ENCODE measurements around the gene HIPK3. TPM values are rescaled to one million over a fixed set of nuclear protein-coding genes. Genes with fewer than 3 reads are reported as not detected.

Gene HIPK3
- total RNA-seq, 1 donor from 2014 or later: 478 TPM

- Histone ChIP-seq H3K9ac (ENCODE audit: low read depth in 1 of 3, low read length in 3 of 3) (no peak overlapping the region), H3K9me3 (ENCODE audit: control insufficient read depth in 3 of 3, low read length in 3 of 3) (peaks cover 0 to 5% (median 0%) of the 10 kb centered on the region in 3 donors), H3K27ac (ENCODE audit: low read depth, low read length) (no peak overlapping the region), H3K4me3 (ENCODE audit: low read length in 3 of 3) (no peak overlapping the region), H3K4me1 (ENCODE audit: control insufficient read depth in 3 of 3, insufficient read depth in 3 of 3, low read length in 3 of 3) (no peaks in the 10 kb centered on the region), H3K36me3 (ENCODE audit: control insufficient read depth in 3 of 3, insufficient read depth in 3 of 3, low read length in 3 of 3) (no peaks in the 10 kb centered on the region), H3K27me3 (ENCODE audit: control insufficient read depth in 3 of 3, insufficient read depth in 3 of 3, low read length in 3 of 3) (no peaks in the 10 kb centered on the region)
These were observed 127.0 kb downstream of the HIPK3 start for GRCh38 chr11:33384220-33384619.

GRCh38 chr11:33387581-33387980 lies 130.4 kb downstream of the HIPK3 start:
- H3K27me3 ChIP-seq (ENCODE audit: control insufficient read depth in 3 of 3, insufficient read depth in 3 of 3, low read length in 3 of 3): no peaks in the 10 kb centered on the region
- H3K27ac ChIP-seq (ENCODE audit: low read depth, low read length): no peak overlapping the region
- H3K4me1 ChIP-seq (ENCODE audit: control insufficient read depth in 3 of 3, insufficient read depth in 3 of 3, low read length in 3 of 3): no peaks in the 10 kb centered on the region
- no peak overlapping the region for H3K9ac ChIP-seq (ENCODE audit: low read depth in 1 of 3, low read length in 3 of 3)
- peaks cover 0 to 5% (median 0%) of the 10 kb centered on the region in 3 donors for H3K9me3 ChIP-seq (ENCODE audit: control insufficient read depth in 3 of 3, low read length in 3 of 3)
- H3K36me3 ChIP-seq (ENCODE audit: control insufficient read depth in 3 of 3, insufficient read depth in 3 of 3, low read length in 3 of 3): no peaks in the 10 kb centered on the region
- no peak overlapping the region for H3K4me3 ChIP-seq (ENCODE audit: low read length in 3 of 3)

GRCh38 chr11:33387996-33388395 lies 130.8 kb downstream of the HIPK3 start:
- Histone ChIP-seq H3K27me3 (ENCODE audit: control insufficient read depth in 3 of 3, insufficient read depth in 3 of 3, low read length in 3 of 3) (no peaks in the 10 kb centered on the region), H3K9ac (ENCODE audit: low read depth in 1 of 3, low read length in 3 of 3) (no peak overlapping the region), H3K36me3 (ENCODE audit: control insufficient read depth in 3 of 3, insufficient read depth in 3 of 3, low read length in 3 of 3) (no peaks in the 10 kb centered on the region), H3K27ac (ENCODE audit: low read depth, low read length) (no peak overlapping the region), H3K4me1 (ENCODE audit: control insufficient read depth in 3 of 3, insufficient read depth in 3 of 3, low read length in 3 of 3) (no peaks in the 10 kb centered on the region), H3K4me3 (ENCODE audit: low read length in 3 of 3) (no peak overlapping the region), H3K9me3 (ENCODE audit: control insufficient read depth in 3 of 3, low read length in 3 of 3) (peaks cover 0 to 5% (median 0%) of the 10 kb centered on the region in 3 donors)

- Histone ChIP-seq H3K27me3 (ENCODE audit: control insufficient read depth in 3 of 3, insufficient read depth in 3 of 3, low read length in 3 of 3) (no peaks in the 10 kb centered on the region), H3K36me3 (ENCODE audit: control insufficient read depth in 3 of 3, insufficient read depth in 3 of 3, low read length in 3 of 3) (no peaks in the 10 kb centered on the region), H3K9me3 (ENCODE audit: control insufficient read depth in 3 of 3, low read length in 3 of 3) (peaks cover 0 to 5% (median 0%) of the 10 kb centered on the region in 3 donors), H3K9ac (ENCODE audit: low read depth in 1 of 3, low read length in 3 of 3) (no peak overlapping the region), H3K27ac (ENCODE audit: low read depth, low read length) (no peak overlapping the region), H3K4me3 (ENCODE audit: low read length in 3 of 3) (no peak overlapping the region), H3K4me1 (ENCODE audit: control insufficient read depth in 3 of 3, insufficient read depth in 3 of 3, low read length in 3 of 3) (no peaks in the 10 kb centered on the region)
These were observed 131.8 kb downstream of the HIPK3 start for GRCh38 chr11:33388793-33389525.

GRCh38 chr11:33389635-33390034 lies 132.5 kb downstream of the HIPK3 start:
- Histone ChIP-seq H3K4me3 (ENCODE audit: low read length in 3 of 3) (no peak overlapping the region), H3K4me1 (ENCODE audit: control insufficient read depth in 3 of 3, insufficient read depth in 3 of 3, low read length in 3 of 3) (no peaks in the 10 kb centered on the region), H3K27ac (ENCODE audit: low read depth, low read length) (no peak overlapping the region), H3K27me3 (ENCODE audit: control insufficient read depth in 3 of 3, insufficient read depth in 3 of 3, low read length in 3 of 3) (peaks cover 0 to under 1% (median 0%) of the 10 kb centered on the region in 3 donors), H3K9me3 (ENCODE audit: control insufficient read depth in 3 of 3, low read length in 3 of 3) (peaks cover 0 to 5% (median 0%) of the 10 kb centered on the region in 3 donors), H3K9ac (ENCODE audit: low read depth in 1 of 3, low read length in 3 of 3) (no peak overlapping the region), H3K36me3 (ENCODE audit: control insufficient read depth in 3 of 3, insufficient read depth in 3 of 3, low read length in 3 of 3) (no peaks in the 10 kb centered on the region)

GRCh38 chr11:33390944-33391892 lies 134.0 kb downstream of the HIPK3 start:
- Histone ChIP-seq H3K4me1 (ENCODE audit: control insufficient read depth in 3 of 3, insufficient read depth in 3 of 3, low read length in 3 of 3) (no peaks in the 10 kb centered on the region), H3K27ac (ENCODE audit: low read depth, low read length) (no peak overlapping the region), H3K4me3 (ENCODE audit: low read length in 3 of 3) (no peak overlapping the region), H3K9me3 (ENCODE audit: control insufficient read depth in 3 of 3, low read length in 3 of 3) (no peaks in the 10 kb centered on the region), H3K27me3 (ENCODE audit: control insufficient read depth in 3 of 3, insufficient read depth in 3 of 3, low read length in 3 of 3) (peaks cover 0 to 2% (median 0%) of the 10 kb centered on the region in 3 donors), H3K36me3 (ENCODE audit: control insufficient read depth in 3 of 3, insufficient read depth in 3 of 3, low read length in 3 of 3) (no peaks in the 10 kb centered on the region), H3K9ac (ENCODE audit: low read depth in 1 of 3, low read length in 3 of 3) (no peak overlapping the region)

- Histone ChIP-seq H3K9me3 (ENCODE audit: control insufficient read depth in 3 of 3, low read length in 3 of 3) (no peaks in the 10 kb centered on the region), H3K9ac (ENCODE audit: low read depth in 1 of 3, low read length in 3 of 3) (no peak overlapping the region), H3K27me3 (ENCODE audit: control insufficient read depth in 3 of 3, insufficient read depth in 3 of 3, low read length in 3 of 3) (peaks cover 0 to 2% (median 0%) of the 10 kb centered on the region in 3 donors), H3K36me3 (ENCODE audit: control insufficient read depth in 3 of 3, insufficient read depth in 3 of 3, low read length in 3 of 3) (no peaks in the 10 kb centered on the region), H3K27ac (ENCODE audit: low read depth, low read length) (no peak overlapping the region), H3K4me3 (ENCODE audit: low read length in 3 of 3) (no peak overlapping the region), H3K4me1 (ENCODE audit: control insufficient read depth in 3 of 3, insufficient read depth in 3 of 3, low read length in 3 of 3) (no peaks in the 10 kb centered on the region)
These were observed 134.7 kb downstream of the HIPK3 start for GRCh38 chr11:33391893-33392251.

- H3K9ac ChIP-seq (ENCODE audit: low read depth in 1 of 3, low read length in 3 of 3): no peak overlapping the region
- no peaks in the 10 kb centered on the region for H3K4me1 ChIP-seq (ENCODE audit: control insufficient read depth in 3 of 3, insufficient read depth in 3 of 3, low read length in 3 of 3)
- no peak overlapping the region for H3K27ac ChIP-seq (ENCODE audit: low read depth, low read length)
- no peak overlapping the region for H3K4me3 ChIP-seq (ENCODE audit: low read length in 3 of 3)
- no peaks in the 10 kb centered on the region for H3K36me3 ChIP-seq (ENCODE audit: control insufficient read depth in 3 of 3, insufficient read depth in 3 of 3, low read length in 3 of 3)
- H3K27me3 ChIP-seq (ENCODE audit: control insufficient read depth in 3 of 3, insufficient read depth in 3 of 3, low read length in 3 of 3): peaks cover 0 to 2% (median 0%) of the 10 kb centered on the region in 3 donors
- no peaks in the 10 kb centered on the region for H3K9me3 ChIP-seq (ENCODE audit: control insufficient read depth in 3 of 3, low read length in 3 of 3)
These were observed 137.4 kb downstream of the HIPK3 start for GRCh38 chr11:33394431-33395109.

- H3K4me3 ChIP-seq (ENCODE audit: low read length in 3 of 3): no peak overlapping the region
These were observed 139.2 kb downstream of the HIPK3 start for GRCh38 chr11:33396361-33396760.

More at GRCh38 chr11:33396361-33396760, 139.2 kb downstream of the HIPK3 start:
- no peaks in the 10 kb centered on the region for H3K36me3 ChIP-seq (ENCODE audit: control insufficient read depth in 3 of 3, insufficient read depth in 3 of 3, low read length in 3 of 3)
- no peaks in the 10 kb centered on the region for H3K9me3 ChIP-seq (ENCODE audit: control insufficient read depth in 3 of 3, low read length in 3 of 3)
- peaks cover 0 to 2% (median 2%) of the 10 kb centered on the region in 3 donors for H3K27me3 ChIP-seq (ENCODE audit: control insufficient read depth in 3 of 3, insufficient read depth in 3 of 3, low read length in 3 of 3)
- H3K9ac ChIP-seq (ENCODE audit: low read depth in 1 of 3, low read length in 3 of 3): no peak overlapping the region
- no peak overlapping the region for H3K27ac ChIP-seq (ENCODE audit: low read depth, low read length)
- no peaks in the 10 kb centered on the region for H3K4me1 ChIP-seq (ENCODE audit: control insufficient read depth in 3 of 3, insufficient read depth in 3 of 3, low read length in 3 of 3)

Measured in skeletal muscle tissue (tissue), 4 donors.